ENCODE results near the gene TTLL9.
"Not testable (repeated sequence)": the region's sequence is repeated elsewhere in the genome, so short reads cannot be mapped to it uniquely, and the experiment has no call there.

The TTLL9 gene

DNA sequence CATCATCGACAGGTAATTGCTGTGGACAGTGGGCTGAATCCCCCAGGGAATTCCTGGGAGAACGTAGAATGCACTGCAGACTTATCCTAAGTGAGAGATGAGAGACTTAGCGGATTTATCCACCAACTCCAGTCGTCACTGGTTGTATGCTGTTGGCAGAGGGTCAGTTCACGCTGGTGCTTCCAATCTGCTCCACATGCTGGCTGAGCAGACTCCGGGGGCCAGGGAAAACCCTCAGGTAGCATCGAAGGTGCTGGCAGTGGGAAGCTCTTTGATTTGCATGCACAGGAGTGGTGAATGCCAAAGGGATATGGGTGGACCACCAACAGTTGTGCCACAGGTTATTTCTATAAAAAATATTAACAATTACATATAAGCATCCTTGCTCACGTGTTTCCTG lies 20.2 kb downstream of the TTLL9 start:
- DNase-seq, result no peak

DNA sequence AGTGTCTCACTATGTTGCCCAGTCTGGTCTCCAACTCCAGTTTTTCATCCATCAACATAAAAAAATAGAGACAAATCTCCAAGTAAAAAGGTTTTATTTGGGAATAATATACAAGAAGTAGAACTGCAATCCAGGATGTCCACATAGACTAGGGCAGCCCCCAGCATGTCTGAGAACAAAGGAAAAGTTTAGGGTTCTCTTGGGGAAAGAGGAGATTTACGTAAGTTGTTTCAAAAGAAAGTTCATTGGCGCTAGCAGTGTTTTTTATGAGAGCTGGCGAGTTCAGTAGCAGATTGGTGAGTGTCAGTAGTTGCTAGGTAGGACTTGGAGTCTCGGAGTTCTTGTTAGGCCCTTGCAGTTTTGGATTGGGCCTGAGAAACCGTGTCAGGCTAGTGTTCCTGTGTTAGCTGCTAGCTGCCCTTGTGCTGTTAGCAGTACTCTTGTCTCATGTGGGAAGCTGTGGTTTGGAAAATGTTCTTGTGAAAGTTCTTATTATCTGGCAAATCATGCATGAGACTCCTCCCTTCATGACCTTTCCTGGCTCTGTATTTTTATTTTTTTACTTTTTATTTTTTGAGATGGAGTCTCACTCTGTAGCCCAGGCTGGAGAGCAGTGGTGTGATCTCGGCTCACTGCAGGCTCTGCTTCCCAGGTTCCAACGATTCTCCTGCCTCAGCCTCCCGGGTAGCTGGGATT lies 24.7 kb downstream of the TTLL9 start:
- no peak for DNase-seq

DNA sequence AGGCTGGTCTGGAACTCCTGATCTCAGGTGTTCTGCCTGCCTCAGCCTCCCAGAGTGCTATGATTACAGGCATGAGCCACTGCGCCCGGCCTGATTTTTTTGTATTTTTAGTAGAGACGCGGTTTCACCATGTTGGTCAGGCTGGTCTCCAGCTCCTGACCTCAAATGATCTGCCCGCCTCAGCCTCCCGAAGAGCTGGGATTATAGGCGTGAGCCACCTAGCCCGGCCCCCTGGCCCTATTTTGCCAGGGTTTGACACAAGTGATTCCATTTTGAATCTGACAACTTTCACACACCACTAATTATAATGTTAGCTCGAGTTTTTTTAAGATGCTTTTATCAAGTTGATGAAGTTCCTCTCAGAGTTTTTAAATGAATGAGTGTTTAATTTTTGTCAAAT lies 25.6 kb downstream of the TTLL9 start:
- no peak for DNase-seq

DNA sequence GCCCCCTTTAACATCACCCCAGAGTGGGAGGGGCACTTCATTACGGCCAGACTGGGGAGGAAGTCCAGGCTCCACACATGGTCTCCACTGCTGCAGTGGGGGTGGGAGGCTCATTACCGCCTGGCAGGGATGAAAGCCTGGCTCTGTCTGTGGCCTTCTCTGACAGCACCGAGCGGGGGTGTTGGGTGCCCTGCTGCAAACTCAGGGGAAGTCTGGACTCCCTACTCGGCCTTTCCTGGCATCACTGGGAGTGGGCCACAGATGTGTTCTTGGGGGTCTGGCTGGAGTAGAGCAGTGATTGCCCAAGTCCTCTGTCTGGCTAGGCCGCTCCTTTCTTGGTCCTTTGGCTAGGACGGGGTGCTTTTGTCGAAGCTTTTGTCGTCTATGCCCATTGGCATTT lies 27.1 kb downstream of the TTLL9 start:
- DNase-seq, result no peak

DNA sequence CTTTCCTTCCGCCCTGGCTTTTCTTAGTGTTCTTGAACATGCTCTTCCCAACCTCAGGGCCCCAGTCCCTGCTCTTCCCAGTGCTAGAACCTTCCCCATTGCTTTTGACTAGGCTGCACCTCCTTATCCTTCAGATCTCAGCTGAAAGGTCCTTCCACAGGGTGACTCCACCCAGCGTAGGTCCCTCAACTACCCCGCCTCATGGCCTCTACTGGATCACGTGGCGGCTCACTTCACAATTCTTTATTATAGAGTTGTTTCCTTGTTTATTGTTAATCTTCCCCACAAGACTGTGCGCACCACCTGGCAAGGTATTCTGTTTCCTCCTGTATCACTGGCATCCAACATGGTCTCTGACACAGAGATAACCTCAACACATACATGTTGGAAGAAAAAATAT lies 31.2 kb downstream of the TTLL9 start:
- no peak for DNase-seq

DNA sequence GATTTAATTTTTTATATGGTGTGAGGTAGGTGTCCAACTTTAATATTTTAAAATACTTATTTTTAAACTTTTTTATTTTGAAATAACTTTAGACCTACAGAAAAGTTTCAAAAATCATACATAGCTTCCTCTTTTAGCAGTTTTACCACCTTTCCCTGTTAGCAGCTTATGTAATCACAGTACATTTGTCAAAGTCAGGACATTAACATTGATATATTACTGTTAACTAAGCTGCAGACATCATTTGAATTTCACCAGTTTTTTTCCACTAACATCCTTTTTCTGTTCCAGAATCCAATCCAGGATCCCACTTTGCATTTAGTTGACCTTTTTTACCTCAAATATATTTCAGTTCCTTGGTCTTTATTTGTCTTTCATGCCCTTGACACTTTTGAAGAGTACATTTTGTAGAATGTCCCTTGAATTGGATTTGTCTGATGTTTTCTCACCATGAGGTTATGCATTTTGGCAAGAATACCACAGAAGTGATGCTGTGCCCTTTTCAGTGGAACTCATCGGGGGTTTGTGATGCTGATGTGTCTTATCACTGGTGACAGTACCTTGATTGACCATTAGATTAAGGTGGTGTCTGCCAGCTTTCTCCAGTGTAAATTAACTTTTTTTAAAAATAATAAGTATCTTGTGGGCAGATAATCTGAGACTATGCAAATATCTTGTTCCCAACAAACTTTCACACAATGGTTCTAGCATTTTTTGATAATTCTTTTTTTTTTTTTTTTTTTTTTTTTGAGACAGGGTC lies 33.4 kb downstream of the TTLL9 start:
- no peak for DNase-seq

DNA sequence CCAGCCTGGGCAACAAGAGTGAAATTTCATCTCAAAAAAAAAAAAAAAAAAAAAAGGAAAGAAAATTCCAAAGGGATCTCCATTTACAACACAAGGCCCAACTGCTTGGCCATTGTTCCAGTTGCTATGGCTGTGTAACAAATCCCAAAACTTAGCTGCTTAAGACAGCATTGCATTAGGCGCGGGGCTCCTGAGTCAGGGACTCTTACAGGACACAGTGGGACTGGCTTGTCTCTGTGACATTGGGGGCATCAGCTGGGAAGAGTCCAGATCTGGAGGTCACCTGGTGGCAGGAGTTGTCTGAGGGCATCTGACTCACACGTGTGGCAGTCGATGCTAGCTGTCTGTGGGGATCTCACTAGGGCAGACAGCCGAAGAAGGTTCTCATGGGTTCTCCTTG lies 35.6 kb downstream of the TTLL9 start:
- DNase-seq, result no peak

DNA sequence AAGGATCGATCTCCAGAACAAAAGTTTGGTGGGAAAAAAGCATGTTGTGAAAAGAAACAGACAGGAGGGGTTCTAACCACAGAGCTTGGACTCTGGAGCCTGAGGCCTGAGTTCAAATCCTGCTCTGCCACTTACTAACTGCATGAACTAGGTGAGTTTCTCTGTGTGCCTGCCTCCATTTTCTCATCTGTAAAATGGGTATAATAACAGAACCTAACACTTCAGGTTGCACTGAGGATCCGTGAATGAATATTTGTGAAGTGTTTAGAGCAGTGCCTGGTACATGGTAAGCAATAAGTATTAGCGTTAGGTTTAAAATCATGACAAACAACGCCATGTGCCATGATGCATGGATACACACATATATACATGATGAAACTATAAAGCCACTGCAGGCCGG lies 36.6 kb downstream of the TTLL9 start:
- no peak for DNase-seq

DNA sequence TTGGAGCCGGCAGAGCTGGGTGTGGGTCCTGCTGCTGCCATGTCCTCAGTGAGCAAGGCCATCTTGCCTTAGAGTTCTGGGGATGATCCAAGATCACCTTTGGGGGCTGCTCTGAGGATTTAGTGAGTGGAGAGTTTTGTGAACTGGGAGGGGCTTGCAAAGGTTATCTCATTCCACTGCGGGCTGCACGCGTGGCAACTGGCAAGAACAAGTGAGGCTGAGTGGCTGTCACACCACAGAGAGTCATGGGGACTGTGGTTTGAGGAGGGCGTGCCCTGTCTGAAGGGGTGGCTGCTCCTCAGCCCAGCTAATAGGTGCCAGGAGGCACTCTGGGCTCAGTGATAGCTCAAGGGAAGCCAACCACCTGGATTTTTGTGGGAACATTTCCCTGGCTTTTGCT lies 37.6 kb downstream of the TTLL9 start:
- DNase-seq, result no peak

DNA sequence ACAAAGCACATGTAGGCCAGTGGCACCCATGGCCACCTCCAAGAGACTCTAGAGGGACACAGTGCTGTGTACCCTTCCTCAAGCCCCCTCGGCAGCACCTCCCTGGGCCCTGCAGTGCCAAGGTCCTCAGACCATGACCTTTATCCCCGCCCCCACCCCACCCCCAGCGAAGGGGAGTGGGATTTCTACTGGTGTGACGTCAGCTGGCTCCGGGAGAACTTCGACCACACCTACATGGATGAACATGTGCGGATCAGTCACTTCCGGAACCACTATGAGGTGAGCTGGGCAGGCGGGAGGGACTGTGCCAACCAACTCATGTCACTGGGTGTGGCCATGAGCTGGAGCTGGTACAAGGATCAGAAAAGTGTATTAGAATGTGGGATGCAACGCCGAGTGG lies 38.0 kb downstream of the TTLL9 start:
- DNase-seq, result no peak

DNA sequence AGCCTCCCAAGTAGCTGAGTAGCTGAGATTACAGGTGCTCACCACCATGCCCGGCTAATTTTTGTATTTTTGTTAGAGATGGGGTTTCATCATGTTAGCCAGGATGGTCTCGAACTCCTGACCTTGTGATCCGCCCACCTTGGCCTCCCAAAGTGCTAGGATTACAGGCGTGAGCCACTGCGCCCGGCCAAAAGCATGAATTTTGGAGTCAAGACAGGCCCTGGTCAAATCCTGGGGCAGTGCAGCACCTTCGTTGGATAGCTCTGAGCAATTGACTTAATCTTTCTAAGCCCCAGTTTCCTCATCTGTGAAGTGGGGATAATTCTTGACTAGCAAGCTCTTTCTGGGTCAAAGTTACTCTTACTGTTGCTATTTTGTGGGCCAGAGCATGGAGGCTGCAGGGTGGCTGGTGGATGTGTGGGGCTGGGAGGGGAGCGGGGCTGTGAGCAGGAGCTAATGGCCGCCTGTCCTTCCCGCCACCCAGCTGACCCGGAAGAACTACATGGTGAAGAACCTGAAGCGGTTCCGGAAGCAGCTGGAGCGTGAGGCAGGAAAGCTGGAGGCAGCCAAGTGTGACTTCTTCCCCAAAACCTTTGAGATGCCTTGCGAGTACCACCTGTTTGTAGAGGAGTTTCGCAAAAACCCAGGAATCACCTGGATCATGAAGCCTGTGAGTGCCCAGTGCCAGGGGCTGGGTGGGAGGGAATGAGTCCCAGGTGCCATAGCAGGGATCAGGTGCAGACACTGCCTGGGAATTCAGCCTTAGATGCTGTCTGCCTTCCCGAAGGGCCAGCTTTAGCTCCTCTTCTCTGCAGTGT lies 39.0 kb downstream of the TTLL9 start:
- no peak for DNase-seq

DNA sequence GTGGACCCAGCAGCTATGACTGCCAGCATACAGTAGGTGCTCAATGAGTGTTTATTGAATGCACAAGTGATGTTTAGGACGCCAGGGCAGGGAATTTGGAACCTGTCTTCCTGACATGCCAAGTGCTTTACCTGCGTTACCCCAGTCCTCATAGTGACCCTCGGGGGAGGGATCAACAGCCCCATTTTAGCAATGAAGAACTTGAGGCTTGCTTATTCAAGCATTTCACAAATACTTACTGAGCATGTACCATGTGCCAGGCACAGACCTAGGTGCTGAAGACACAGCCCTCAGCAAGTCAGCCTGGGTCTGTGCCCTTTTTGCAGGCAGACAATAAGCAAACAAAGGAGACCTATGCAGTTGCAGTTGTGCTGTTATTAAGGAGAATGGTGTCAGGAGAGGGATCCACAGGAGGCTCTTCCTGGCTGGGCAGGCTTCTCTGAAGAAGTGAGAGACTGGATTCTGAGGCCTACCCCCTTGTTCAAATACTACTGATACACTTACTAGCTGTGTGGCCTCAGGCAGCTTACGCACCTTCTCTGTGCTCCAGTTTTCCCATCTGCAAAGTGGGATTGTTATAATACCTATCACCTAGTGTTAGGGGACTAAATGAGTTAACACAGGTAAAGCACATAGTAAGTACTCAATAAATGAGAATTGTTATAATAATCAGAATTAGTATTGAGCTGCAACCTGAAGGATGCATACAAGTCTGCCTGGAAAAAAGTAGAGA lies 39.8 kb downstream of the TTLL9 start:
- DNase-seq, result no peak

DNA sequence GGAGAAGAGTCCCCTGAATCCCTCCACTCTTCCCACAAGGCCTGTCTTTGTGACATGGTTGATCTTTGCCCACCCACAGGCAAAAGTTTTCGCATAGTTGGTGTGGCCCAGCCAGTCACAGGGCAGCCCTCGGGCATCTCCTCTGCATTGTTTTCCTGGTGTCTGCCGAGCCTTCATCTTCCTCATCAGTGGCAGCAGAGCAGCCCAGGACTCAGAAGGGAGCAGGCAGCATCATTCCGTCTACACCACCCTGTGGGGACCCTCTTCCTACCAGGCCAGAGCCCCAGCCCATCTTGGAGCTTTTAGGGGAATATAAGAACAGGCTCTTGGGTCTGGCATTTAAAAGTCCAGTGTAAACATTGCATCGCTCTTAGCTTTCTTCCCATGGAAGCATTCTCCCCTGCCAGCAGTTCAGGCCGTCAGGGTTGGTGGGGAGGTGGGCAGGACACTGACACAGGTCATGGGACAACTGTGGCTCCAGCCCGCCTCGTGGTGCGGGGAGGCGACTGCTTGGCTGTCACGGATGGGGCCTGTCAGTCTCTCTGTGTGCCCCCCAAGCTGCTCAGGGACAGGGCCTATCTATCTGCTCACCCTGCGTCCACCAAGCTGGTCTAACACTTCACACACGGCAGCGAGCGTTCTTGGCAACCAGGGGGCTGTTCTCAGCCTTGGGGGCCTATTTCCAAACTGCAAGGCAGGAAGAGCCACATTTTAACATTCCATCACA lies 43.2 kb downstream of the TTLL9 start:
- DNase-seq, result no peak

DNA sequence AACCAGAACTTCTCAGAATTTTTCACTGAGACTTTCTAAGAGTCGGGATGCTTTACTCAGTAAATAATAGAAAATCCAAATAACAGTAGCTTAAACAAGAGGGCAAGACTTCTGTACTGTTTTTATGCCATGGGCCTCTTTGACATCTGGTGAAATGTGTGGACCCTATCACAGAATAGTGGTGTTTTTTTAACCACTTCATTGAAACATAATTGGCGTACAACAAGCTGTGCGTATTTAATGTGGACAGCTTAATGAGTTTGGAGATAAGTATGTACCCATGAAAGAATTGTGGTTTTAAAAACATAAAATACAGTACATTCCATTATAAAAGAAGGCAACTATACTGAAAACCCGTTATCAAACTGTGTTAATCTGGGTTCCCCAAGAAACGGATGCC lies 43.7 kb downstream of the TTLL9 start:
- DNase-seq, result no peak

DNA sequence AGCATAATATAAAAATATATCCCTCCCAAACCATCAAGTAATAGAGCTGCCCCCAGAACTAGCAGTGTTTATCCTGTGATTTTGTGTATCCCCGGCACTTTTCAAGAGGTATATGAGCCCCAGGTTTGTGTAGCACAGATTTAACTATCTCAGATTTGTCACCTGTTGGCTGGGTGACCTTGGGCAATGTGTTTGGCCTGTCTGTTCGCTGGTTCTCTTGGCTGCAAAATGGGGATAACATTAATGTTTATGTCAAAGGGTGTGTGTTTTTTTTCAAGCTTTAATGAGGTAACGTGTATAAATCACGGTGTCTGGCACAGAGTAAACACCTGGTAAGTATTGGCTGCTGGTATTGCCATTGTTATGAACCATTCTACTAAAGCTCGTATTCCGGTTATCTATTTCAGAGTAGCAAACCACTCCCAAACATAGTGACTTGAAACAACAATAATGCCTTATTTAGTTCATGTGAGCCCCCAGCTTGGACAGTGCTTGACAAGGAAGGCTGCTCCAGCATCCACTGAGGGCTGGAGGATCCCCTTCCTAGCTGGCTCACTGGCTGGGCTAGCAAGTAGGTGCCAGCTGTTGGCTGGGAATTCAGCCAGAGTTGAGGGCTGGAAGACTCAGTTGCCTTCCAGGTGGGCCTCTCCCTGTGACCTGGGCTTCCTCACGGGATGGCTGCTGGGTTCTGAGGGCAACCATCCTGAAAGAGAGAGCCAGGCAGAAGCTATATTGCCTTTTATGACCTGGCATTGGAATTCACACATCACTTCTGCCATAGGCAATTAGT lies 45.3 kb downstream of the TTLL9 start:
- DNase-seq, result no peak

DNA sequence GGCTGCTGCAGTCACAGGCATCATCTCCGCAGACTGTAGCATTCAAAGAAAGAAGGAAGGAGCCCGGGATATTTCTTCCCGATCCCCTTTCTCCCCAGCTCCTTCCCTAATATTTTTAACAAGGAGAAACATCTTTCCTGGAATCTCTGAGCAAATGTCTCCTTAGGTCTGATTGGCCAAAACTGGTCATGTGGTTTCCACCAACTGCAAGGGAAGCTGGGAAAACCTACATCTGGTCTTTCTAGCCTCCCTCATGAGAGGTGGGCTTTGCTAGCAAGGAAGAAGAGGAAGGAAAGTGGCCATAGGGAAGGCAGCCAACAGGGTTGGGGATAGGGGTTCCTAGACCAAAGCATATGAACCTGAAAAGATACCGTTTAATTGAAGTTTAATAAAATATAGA lies 46.3 kb downstream of the TTLL9 start:
- no peak for DNase-seq

DNA sequence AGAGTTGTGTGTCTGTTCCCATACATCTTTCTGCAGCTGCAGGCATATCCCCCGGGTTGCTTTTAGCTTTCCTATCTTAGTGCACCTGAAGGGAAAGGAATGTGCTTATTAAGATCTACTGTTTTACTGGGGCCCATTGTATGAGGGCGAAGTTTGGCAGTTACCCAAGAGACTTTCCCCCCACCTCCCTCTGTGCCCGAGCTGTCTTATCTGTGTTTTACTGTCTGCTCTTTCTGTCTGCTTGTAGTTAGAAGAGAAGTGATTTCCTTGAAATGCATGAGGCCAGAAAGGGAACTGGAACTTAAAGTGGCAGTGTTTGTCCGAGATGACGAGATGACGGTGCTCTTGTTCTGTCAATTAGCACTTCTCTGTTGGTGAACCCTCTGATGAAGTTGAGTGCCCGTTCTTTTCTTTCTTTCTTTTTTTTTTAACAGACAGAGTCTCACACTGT lies 47.6 kb downstream of the TTLL9 start:
- DNase-seq, result not testable (repeated sequence)

DNA sequence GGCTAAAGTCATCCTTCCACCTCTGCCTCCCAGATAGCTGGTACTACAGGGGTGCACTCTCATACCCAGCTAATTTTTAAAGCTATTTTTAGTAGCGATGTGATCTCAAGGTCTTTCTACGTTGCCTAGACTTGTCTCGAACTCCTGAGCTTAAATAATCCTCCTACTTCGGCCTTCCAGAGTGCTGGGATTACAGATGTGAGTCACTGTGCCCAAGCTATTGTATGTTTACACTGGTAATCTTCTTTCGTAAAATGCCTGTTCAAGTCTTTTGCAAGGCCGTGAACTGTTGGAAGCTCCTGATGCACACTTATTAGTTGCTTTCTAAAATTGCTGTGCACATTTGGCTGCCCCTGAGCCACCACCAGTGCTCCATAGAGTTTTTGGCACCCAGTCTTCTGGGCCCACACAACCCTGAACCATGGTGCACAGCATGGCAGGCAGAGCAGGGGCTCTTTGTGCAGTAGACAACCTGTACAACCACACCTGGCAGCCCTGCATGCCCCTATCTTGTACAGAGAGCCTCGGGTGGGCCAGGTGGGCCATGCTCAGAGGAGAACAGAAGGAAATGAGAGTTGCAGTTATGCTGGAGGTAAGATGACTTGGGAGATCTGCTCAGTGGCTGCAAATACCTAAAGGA lies 48.2 kb downstream of the TTLL9 start:
- no peak for DNase-seq

DNA sequence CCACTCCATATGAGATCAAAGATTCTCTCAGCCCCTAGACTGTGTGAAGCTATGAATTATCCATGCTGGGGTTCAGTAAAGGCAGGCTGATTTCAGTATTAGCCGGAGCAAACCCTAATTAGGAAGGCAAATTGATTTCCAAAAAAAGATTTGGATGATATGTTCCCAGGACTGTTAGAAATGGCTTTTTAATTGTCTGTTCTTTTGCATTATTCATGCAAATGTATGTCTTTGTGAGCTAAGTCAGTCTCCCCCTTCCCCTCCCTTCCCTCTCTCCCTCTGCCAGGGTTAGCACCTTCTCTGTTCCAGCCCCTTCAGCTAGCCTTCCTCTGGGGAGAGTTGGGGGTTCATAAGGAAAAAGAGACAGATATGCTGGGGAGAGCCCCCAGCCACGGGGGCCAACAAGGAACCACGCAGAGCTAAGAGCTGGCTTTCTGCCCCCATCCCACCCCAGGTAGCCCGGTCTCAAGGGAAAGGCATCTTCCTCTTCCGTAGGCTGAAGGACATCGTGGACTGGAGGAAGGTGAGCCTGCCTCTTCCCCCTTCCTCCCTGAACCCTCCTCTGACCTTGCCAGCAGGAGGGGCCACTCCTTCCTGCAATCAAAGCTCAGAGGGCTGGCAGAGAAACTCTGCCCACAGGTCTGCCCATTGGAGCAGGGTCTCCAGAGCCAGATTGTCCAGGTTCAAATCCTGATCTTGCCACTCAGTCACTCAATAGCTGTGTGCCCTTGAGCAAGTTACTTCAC lies 49.1 kb downstream of the TTLL9 start:
- no peak for DNase-seq

DNA sequence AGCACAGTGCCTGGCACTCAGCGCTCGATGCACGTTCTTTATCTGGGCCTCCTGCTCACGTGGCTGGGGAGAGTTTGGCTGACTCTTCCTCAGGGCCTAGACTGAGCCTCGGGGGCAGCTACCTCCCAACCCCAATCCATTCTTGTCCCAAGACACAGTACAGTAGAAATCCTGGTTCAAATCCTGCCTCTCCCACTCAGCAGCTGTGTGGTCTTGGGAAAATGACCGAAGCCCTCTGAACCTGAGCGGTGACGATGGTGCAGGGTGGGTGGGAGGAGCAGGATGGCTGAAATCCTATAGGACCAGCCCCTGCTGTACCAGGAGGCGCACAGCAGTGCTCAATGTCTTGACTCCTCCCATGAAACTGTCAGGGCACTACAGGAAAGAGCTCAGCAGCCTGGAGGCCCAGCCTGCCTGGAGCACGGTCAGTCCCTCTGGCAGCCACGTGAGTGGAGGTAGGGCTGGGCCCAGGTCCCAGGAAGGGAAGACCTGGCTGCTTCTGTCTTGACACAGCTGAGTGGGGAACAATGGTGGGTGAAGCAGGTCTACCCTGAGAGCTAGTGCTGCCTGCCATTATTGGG lies 49.9 kb downstream of the TTLL9 start:
- DNase-seq, result no peak
